ENCODE data around the gene SLC17A5.

The SLC17A5 gene

DNA sequence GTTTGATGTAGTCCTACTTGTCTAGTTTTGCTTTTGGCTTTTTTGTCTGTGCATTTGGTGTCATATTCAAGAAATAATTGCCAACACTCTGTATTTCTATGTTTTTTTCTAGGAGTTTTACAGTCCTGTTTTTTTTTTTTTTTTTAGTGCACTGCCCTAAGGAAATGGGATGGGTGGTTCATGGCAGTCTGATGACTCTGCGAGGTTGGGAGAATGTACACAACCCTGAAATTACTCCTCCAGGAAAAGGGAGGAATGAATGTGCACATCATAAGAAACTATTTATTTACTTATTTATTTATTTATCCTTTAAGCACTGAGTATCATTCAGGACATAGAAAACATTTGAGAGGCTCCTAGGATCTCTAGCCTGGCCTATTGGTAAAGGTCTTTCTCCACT, 15.2 kb upstream of the SLC17A5 start:
- H4K20me1 ChIP-seq (ENCODE audit: insufficient read depth, low read length), result no peaks in the 10 kb centered on the region
- no peak overlapping the region for H3K27ac ChIP-seq (ENCODE audit: low read length)
- H3K9ac ChIP-seq (ENCODE audit: low read length), result no peak overlapping the region
- H2AFZ ChIP-seq (ENCODE audit: low read length), result no peak overlapping the region
- H3K36me3 ChIP-seq (replicated peaks; ENCODE audit: insufficient read depth, low read length), result no peaks in the 10 kb centered on the region
- H3K4me1 ChIP-seq (ENCODE audit: low read length), result no peaks in the 10 kb centered on the region
- DNase-seq, result no peak
- no peaks in the 10 kb centered on the region for H3K9me3 ChIP-seq (replicated peaks; ENCODE audit: insufficient read depth, low read length)
- no peaks in the 10 kb centered on the region for H3K27me3 ChIP-seq (replicated peaks; ENCODE audit: insufficient read depth, low read length)
- no peak for TF ChIP-seq EZH2phosphoT487 (IDR thresholded peaks at IDR 0.05; ENCODE audit: low read length)
- H3K79me2 ChIP-seq (ENCODE audit: low read length), result no peaks in the 10 kb centered on the region
- H3K4me3 ChIP-seq (ENCODE audit: low read length), result no peak overlapping the region
- no peaks in the 10 kb centered on the region for H3K9me2 ChIP-seq (replicated peaks; ENCODE audit: insufficient read depth, low read length)
- no peaks in the 10 kb centered on the region for H3F3A ChIP-seq (ENCODE audit: insufficient read depth, low read length)
- H3K4me2 ChIP-seq (ENCODE audit: low read depth, low read length), result no peak overlapping the region

DNA sequence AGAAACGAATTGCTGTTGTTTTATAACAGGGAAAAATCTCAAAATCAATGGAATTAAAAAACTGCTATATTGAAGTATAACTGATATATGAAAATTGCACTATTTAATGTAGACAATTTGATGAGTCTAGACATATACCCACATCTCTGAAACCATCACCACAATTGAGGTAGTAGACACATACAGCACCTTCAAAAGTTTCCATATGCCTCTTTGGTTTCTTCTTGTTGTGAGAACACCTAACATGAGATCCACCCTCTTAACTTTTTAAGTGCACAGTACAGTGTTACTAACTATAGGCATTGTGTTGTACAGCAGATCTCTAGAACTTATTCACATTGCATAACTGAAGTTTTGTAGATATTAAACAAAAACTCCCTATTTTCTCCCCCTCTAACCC, 14.0 kb upstream of the SLC17A5 start:
- Histone ChIP-seq H3K27me3 (replicated peaks; ENCODE audit: insufficient read depth, low read length) (no peaks in the 10 kb centered on the region), H3K79me2 (ENCODE audit: low read length) (no peaks in the 10 kb centered on the region), H3K4me1 (ENCODE audit: low read length) (no peaks in the 10 kb centered on the region), H3K9ac (ENCODE audit: low read length) (no peak overlapping the region), H3K9me2 (replicated peaks; ENCODE audit: insufficient read depth, low read length) (no peaks in the 10 kb centered on the region), H2AFZ (ENCODE audit: low read length) (no peak overlapping the region), H3F3A (ENCODE audit: insufficient read depth, low read length) (no peaks in the 10 kb centered on the region), H3K4me3 (ENCODE audit: low read length) (no peak overlapping the region), H3K9me3 (replicated peaks; ENCODE audit: insufficient read depth, low read length) (no peaks in the 10 kb centered on the region), H3K27ac (ENCODE audit: low read length) (no peak overlapping the region), H3K4me2 (ENCODE audit: low read depth, low read length) (no peak overlapping the region), H4K20me1 (ENCODE audit: insufficient read depth, low read length) (no peaks in the 10 kb centered on the region), H3K36me3 (replicated peaks; ENCODE audit: insufficient read depth, low read length) (no peaks in the 10 kb centered on the region)
- DNase-seq, result no peak
- TF ChIP-seq EZH2phosphoT487 (IDR thresholded peaks at IDR 0.05; ENCODE audit: low read length) (no peak), CTCF (IDR thresholded peaks at IDR 0.05; ENCODE audit: low read length) (no peak), EZH2 (optimal IDR thresholded peaks at IDR 0.05; ENCODE audit: low read depth, low read length) (no peak)

- H3K4me2 ChIP-seq (ENCODE audit: low read depth, low read length), result no peak overlapping the region
- H3F3A ChIP-seq (ENCODE audit: insufficient read depth, low read length), result no peaks in the 10 kb centered on the region
- no peaks in the 10 kb centered on the region for H3K36me3 ChIP-seq (replicated peaks; ENCODE audit: insufficient read depth, low read length)
- no peaks in the 10 kb centered on the region for H3K9me3 ChIP-seq (replicated peaks; ENCODE audit: insufficient read depth, low read length)
- no peaks in the 10 kb centered on the region for H3K4me1 ChIP-seq (ENCODE audit: low read length)
- no peak overlapping the region for H3K4me3 ChIP-seq (ENCODE audit: low read length)
- no peak overlapping the region for H3K9ac ChIP-seq (ENCODE audit: low read length)
- no peak overlapping the region for H2AFZ ChIP-seq (ENCODE audit: low read length)
- no peaks in the 10 kb centered on the region for H4K20me1 ChIP-seq (ENCODE audit: insufficient read depth, low read length)
- no peaks in the 10 kb centered on the region for H3K27me3 ChIP-seq (replicated peaks; ENCODE audit: insufficient read depth, low read length)
- TF ChIP-seq EZH2 (optimal IDR thresholded peaks at IDR 0.05; ENCODE audit: low read depth, low read length) (no peak), CTCF (IDR thresholded peaks at IDR 0.05; ENCODE audit: low read length) (no peak), EZH2phosphoT487 (IDR thresholded peaks at IDR 0.05; ENCODE audit: low read length) (no peak)
- no peak for DNase-seq
- H3K79me2 ChIP-seq (ENCODE audit: low read length), result no peaks in the 10 kb centered on the region
- no peak overlapping the region for H3K27ac ChIP-seq (ENCODE audit: low read length)
- H3K9me2 ChIP-seq (replicated peaks; ENCODE audit: insufficient read depth, low read length), result no peaks in the 10 kb centered on the region
These were observed 12.6 kb upstream of the SLC17A5 start for GRCh38 chr6:73666393-73666792.

GRCh38 chr6:73665686-73666319, 12.0 kb upstream of the SLC17A5 start:
- H3K4me2 ChIP-seq (ENCODE audit: low read depth, low read length), result no peak overlapping the region

More at GRCh38 chr6:73665686-73666319, 12.0 kb upstream of the SLC17A5 start:
- Histone ChIP-seq H3K27ac (ENCODE audit: low read length) (no peak overlapping the region), H3K9me2 (replicated peaks; ENCODE audit: insufficient read depth, low read length) (no peaks in the 10 kb centered on the region), H3K9me3 (replicated peaks; ENCODE audit: insufficient read depth, low read length) (no peaks in the 10 kb centered on the region), H3K4me3 (ENCODE audit: low read length) (no peak overlapping the region), H3K4me1 (ENCODE audit: low read length) (no peaks in the 10 kb centered on the region), H3K27me3 (replicated peaks; ENCODE audit: insufficient read depth, low read length) (no peaks in the 10 kb centered on the region), H3K9ac (ENCODE audit: low read length) (no peak overlapping the region), H2AFZ (ENCODE audit: low read length) (no peak overlapping the region), H3K79me2 (ENCODE audit: low read length) (no peaks in the 10 kb centered on the region), H4K20me1 (ENCODE audit: insufficient read depth, low read length) (no peaks in the 10 kb centered on the region), H3K36me3 (replicated peaks; ENCODE audit: insufficient read depth, low read length) (no peaks in the 10 kb centered on the region), H3F3A (ENCODE audit: insufficient read depth, low read length) (no peaks in the 10 kb centered on the region)
- no peak for TF ChIP-seq CTCF (IDR thresholded peaks at IDR 0.05; ENCODE audit: low read length)
- no peak for TF ChIP-seq EZH2phosphoT487 (IDR thresholded peaks at IDR 0.05; ENCODE audit: low read length)
- no peak for TF ChIP-seq EZH2 (optimal IDR thresholded peaks at IDR 0.05; ENCODE audit: low read depth, low read length)
- DNase-seq, result no peak

Data from MM.1S (cell line).